HG03571 (cell line): Measurements from ENCODE around the gene RPUSD1.
A peak's percentile ranks its signal among the peaks of the same experiment; 100 is the strongest.
"Not testable (repeated sequence)": the region's sequence is repeated elsewhere in the genome, so short reads cannot be mapped to it uniquely, and the experiment has no call there.

ENCODE experiments used
- ATAC-seq: cut with Tn5 transposase; IDR thresholded peaks from one replicate; pipeline ENCODE4 v1.9.1; 2021; ENCODE audit not compliant: unreplicated experiment

RPUSD1 gene, protein sequence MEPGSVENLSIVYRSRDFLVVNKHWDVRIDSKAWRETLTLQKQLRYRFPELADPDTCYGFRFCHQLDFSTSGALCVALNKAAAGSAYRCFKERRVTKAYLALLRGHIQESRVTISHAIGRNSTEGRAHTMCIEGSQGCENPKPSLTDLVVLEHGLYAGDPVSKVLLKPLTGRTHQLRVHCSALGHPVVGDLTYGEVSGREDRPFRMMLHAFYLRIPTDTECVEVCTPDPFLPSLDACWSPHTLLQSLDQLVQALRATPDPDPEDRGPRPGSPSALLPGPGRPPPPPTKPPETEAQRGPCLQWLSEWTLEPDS

DNA sequence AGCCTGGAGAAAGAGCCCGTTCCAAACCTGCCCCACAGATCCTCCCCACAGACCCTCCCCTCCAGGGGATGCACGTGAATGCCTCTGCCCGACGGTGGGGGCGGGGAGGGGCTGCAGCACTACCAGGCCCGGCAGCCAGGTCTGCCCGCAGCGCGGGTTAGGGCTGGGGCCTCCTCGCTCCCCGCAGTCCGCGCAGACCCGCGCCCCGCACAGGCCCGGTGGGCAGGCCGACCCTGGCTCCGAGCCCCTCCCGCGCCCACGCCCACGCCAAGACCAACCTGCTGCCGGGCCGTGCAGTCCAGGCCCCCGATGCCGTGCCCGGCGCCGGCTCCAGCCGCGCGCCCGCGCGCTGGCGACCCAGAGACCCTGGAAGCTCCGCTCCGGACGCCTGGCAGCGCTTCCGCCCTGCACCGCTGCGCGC, at the start of gene RPUSD1:
Gene RPUSD1, minus strand, starts transcription at position 404 of the 421 bp plus-strand sequence. CDS start 644 bp downstream, outside the sequence.
- ATAC-seq, result peak; percentile 12

DNA sequence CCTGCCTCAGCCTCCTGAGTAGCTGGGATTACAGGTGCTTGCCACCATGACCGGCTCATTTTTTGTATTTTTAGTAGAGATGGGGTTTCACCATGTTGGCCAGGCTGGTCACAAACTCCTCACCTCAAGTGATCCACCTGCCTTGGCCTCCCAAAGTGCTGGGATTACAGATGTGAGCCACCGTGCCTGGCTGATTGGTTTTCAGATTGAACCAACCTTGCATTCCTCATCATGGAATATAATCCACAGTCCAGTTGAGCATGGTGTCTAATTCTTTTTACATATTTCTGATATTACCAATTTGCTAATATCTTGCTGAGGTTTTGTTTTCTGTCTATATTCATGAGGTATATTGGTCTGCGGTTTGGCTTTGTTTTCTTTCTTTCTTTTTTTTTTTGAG, 48.6 kb upstream of the RPUSD1 start:
- not testable (repeated sequence) for ATAC-seq

DNA sequence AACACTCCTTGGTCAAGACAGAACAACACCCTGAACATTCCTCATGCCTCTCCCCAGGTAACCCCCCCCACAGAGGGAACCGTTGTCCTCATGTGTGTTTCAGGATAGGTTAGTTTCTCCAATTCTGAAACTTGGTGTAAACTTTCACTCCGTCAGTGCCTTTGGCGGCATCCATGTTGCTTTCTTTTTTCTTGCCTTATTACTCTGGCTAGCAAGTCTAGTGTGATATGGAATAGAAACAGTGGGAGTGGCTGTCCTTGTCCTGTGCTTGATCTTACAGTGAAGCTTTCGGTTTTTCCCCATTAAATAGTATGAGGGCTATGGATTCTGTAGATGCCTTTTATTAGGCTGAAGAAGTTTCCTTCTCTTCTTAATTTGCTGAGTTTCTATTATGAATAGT, 48.0 kb upstream of the RPUSD1 start:
- no peak for ATAC-seq

DNA sequence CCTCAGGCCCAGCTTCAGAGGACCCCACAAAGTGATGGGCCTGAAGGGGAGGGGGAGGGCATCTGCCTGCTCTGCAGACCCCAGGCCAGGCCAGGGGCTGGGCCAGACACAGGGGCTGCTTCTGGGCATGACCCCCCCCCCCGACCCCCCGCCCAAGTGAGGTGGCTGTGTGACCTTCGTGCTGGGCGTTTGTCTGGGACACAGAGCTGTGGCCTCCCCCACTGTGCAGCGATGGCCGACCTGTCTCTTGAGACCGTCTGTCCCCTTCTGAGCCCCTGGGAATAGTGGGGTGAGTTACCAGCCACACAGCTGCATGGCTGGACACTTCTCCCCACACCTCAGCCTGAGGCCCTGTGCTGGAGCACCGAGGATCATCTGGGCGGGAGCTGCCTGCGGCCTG, 47.2 kb upstream of the RPUSD1 start:
- no peak for ATAC-seq

DNA sequence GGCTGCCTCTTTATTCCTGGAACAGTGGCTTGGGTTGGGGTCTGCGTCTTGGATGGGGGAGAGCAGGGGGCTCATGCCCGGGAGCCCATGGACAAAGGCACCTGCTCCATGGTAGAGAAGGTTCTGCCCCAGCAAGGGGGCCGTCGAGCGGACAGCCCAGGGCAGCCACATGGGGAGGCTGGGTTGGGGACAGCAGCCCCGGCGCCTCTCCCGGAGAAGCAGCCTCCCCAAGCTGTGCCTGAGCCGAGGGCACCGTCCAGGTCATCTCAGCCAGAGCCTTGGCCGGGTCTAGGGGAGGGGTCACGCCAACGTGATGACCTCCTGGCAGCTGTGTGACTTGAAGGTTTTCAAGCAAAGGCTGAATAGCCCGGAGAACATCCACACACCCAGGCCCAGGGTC, 45.2 kb upstream of the RPUSD1 start:
- ATAC-seq, result no peak

DNA sequence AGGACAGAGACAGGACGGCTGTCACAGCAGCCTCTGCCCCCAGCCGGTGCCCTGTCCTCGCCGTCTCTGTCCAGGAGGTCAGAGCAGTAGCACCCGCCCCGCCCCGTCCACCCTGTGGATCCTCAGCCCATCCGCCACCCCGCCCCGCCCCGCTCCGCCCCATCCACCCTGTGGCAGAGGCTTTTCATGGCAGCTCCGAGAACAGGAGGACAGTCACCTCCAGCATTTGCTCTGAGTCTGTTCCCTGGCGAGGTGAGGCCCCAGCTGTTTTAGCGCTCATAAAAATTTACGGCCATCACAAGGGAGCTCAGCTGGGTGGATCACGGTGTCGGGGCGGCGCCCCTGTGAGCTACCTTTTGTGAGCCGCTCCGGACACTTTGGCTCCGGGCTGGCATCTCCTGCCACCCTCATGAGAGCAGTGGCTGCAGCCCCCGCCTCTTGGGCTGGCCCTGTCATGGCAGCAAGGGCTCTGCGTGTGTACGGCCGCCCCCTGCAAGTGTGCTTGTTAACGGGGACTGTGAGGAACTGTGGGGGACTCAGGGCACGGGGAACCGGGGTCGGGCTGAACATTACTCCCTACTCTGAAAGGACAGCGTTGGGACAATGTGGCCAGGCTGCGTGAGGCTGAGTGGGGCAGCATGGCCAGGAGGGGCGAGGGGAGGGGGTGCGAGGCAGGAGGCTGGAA, 44.6 kb upstream of the RPUSD1 start:
- no peak for ATAC-seq

DNA sequence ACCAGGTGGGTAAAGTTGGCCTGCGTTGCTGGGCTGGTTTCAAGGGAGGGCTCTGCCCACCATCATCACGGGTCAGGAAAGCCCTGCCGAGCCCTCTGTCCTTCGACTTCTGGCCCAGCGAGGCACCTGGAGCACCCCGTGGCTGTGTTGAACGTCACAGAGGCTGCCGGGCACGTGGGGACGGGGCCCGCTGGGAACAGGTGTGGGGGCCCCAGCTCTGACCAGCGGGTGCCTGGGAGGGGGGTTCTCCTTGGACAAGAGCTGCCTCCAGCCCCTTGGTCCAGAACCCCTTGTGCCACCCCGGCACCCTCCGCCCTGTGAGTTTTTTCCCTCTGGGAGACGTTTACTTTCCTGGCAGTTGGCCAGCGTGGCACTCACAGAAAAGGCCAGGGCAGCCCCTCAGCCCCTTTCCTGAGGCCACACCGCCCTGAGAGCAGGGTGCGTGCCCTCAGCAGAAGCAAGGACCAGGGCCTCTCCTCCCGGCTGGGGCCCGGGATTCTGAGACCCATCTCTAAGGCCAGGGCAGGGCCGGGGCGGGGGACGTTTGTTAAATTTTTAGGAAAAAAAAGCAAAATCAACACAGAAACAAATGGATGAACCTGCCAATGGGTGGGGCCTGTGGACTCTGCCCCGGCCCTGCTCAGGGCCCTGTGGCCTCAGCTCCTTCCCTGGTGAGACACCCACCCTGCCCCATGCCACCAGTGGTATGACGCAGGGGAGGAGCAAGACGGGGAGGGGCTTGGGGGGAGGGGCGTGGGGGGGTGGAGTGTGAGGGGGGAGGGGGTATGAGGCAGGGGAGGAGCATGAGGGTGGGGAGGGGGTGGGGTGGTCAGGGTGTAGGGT, 43.6 kb upstream of the RPUSD1 start:
- no peak for ATAC-seq

DNA sequence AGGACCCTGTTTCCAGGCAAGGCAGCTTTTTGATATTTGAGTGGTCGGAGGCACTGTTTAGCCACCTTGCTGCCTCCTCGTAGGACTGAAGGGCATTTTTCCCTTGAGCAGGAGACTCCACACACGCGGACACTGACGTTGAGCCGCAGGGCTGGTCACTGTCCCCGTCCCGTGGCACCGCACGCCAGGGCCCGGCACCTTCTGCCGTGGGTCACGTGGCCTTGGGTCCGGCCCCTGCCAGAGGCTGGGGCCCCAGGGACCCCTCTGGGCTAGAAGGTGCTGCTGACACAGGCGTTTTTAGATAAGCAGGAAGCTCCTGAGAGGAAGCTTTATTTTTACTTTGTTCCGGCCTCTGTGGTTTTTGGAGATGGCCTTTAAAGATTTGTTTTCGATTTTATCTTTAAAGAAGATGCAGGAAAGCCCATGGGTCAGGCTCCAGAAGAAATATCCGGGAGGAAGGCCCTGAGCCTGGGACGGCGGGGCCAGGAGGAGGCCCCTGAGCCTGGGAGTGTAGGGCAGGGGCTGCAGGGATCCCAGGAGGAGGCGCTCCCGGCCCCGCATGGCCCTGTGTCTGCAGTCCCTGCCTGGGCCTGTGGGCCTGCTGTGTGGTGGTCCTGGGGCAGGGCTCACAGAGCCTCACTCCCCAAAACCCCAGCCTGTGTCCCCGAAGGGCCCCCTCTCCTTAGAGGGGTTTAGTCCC, 42.8 kb upstream of the RPUSD1 start:
- ATAC-seq, result no peak

DNA sequence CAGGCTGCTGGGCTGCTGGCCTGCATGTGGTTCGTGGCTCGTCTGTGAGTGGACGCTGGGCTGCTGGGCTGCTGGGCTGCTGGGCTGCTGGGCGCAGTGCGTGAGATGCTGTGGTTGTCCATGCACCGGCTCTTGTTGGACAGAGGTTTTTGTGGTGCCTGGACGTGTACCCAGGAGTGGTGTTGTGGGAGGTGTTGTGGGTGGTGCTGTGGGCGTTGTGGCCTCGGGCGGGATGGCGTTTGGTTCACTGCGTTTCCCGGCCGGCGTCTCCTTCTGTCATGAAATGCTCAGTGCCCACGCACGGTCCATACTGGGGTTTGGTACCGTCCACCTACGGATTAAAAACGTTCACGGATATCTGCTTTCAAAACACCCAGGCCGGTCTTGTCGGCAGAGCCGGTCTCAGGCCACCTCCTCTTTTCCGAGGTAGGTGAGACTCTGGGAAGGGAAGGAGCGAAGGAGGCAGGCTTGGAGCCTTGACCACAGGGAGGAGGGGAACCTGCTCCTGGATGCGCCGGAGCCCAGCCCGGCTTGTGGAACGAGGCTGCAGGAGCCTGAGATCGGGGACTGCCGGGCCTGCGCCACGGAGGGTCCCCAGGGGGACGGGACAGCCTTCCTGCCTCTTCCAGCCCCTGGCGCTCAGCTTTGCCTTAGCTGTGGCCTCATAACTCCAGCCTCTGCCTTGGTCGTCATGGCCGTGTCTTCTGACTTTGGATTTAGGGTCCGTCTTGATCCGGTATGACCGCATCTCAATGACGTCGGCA, 42.1 kb upstream of the RPUSD1 start:
- no peak for ATAC-seq

DNA sequence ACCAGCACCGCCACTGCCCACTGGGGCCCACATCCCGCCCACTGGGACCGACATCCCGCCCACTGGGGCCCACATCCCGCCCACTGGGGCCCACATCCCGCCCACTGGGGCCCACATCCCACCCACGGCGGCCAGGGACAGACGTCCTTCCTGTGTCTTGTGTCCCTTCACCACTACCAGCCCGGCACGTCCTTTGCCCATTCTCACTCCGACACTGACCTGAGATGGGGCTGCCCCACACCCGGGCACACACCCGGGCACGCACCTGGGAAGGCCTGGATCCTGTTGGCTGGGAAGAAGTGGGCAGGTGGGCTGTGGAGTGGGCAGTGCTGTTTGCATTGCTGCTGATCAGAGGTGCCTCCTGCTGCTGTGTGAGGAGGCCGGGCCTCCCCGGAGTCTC, 40.7 kb upstream of the RPUSD1 start:
- ATAC-seq, result no peak

DNA sequence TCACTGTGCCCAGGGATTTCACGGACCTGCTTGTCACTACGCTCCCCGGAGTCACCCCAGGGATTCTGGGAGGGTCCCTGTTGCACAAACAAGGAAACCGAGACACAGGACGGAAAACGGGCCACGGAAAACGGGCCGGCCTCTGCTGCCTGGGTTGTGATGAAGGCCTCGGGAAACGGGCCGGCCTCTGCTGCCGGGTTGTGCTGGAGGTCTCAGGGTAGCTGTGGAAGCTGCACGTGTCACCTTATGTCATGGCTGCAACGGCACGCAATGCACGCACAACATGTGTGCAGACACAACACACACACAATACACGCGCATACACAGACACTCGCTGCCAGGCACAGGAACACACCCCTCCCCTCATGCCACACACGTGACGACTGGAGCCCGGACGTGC, 39.3 kb upstream of the RPUSD1 start:
- ATAC-seq, result no peak

DNA sequence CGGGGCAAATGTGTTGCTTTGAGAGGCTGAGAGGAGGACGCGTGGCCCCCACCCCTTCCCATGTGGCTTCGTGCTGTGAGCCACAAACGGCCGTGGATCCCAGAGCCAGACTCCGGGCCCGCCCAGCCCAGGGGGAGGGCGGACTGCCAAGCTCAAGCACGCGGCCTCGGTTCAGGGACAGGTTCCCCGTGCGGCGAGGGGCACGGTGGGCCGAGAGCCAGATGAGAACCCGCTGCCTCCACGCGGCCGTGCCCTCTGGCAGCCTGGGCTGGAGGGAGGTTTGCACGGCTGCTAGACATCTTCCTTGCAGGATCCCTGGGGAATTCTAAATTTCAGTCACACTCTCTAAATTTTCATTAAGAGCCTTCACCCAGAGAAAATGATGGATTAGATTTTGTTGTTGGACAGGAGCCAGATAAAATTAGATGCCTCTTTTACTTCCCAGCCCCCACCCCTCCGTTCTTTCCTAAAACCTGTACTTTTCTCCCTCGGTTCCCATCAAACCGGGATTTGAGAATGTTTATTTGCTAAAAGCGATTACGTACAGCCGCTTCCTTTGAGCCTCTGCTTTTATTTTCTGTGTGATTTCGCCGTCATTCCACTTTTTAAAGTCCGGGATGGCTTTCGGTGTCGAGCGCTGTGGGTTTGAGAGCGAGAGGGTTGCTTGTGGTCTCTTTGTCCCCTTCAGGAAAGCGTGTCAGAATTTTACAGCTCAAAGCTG, 37.3 kb upstream of the RPUSD1 start:
- no peak for ATAC-seq

DNA sequence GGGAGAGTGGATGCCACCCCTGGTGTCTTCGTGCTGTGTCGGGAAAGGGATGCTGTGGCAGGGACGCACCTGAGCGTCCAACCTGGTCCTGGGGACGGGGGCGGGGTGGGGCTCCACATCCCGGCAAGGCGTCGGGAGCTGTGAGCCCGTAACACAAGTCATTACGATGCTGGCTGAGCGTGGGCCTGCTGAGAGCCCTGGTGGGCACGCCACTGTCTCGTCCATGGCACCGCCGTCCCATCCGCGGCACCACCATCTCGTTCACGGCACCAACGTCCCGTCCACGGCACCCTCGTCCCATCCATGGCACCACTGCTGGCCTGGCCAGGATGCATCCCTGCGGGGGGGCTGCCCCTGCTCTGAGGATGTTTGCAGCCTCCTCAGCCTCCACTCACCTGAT, 36.4 kb upstream of the RPUSD1 start:
- ATAC-seq, result no peak

DNA sequence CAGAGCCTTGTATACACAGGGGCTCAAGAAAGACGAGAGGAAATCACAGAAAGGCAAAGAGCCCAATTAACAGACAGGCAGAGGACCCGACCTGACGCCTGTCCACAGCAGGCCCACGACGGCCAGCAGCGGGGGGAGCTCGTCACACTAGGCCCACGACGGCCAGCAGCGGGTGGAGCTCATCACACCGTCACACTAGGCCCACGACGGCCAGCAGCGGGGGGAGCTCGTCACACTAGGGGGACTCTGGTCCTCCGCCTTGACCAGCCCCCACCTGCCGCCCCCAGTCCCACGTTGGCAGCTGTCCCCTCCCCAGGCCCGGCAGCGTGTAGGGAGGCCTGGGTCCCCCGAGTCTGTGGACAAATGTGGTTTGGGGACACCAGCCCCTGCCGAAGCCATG, 36.0 kb upstream of the RPUSD1 start:
- ATAC-seq, result no peak

DNA sequence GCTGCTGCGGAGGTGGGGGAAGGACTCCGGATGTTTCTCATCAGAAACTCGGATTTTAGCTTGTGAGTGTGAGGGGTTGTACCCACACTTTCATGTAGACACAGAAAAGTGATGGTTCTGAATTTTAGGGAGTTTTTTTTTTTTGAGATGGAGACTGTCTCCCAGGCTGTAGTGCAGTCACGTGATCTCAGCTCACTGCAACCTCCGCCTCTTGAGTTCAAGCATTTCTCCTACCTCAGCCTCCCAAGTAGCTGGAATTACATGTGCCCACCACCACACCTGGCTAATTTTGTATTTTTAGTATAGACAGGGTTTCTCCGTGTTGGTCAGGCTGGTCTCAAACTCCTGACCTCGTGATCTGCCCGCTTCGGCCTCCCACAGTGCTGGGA, 34.7 kb upstream of the RPUSD1 start:
- ATAC-seq, result no peak

DNA sequence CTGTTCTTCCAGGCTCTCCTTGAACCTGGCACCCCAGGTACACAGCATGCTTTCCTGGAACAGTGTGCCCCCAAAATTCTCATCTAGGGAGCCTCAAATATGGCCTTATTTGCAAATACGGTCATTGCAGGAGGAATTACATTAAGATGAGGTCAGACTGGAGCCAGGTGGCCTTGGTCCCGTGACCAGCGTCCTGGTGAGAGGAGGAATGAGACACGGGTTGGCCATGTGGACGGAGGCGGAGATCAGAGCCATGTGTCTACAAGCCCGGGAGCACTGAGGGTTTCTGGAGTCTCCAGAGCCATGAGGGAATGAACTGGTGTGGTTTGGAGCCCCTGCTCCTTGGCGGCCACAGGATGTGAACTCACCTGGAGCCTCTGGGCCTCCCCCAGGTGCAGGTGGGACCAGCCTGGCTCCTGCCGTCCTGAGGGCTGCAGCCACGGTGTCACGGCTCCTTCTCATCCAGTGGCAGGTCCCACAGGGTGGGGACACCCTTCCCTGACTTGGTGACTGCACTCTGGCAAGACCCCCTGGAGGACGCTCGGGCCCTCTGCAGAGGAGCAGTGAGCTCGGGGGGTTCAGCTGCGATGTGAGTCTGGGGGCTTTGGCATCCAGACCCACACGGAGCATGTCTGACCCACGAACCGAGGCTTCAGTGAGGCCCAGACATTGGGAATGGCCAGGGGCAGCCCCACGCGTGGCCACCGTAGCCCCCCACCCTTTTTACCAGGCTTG, 34.2 kb upstream of the RPUSD1 start:
- no peak for ATAC-seq

DNA sequence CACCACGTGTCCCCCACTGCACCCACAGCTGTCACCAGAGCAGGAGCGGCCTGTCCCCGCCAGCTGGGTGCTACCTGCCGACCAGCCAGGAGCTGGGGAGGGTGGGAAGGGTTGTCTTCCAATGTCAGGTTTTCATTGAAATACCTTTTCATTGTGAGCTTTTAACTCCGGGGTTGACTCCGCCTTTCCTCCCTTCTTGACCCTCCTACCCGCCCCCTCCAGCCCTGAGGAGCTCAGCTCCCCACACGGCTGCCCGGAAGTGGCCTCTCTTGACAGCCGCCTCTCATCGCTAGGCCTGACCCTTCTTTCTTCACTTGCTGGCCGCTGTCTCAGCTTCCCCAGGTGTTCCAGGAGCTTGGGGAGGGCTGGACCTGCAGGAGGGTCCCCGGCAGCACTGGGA, 33.6 kb upstream of the RPUSD1 start:
- ATAC-seq, result no peak

DNA sequence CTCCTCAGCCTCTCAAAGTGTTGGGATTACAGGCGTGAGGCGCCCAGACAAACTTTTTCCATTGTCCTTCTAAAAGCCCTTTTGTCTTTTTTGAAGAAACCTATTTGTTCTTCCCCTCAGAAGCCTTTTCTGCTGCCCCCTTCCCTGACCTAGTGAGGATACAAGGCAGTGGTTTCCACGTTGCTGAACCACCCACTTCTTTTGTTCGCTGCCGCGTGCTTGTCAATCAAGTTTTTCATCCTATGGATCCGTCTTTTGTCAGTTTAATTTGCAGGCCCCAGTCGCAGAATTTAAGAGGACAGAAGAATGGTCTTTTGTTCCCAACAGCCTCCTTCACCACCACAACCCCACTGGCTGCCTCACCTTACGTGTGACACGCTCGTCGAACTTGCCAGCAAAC, 32.6 kb upstream of the RPUSD1 start:
- ATAC-seq, result no peak

DNA sequence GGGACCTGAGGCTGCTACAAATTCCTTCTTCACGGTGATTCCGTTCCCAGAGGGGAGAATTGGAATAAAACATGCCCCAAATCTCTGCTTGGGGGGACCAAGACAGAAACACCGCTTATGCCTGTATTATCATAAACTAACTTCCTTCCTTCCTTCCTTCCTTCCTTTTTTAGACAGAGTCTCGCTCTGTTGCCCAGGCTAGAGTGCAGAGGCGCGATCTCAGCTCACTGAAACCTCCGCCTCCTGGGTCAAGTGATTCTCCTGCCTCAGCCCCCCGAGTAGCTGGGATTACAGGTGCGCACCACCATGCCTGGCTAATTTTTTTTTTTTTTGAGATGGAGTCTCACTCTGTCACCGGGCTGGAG, 31.8 kb upstream of the RPUSD1 start:
- not testable (repeated sequence) for ATAC-seq
